OCI-LY7 (cell line): ENCODE data around the gene RPS8. TPM values are rescaled to one million over a fixed set of nuclear protein-coding genes. Genes with fewer than 3 reads are reported as not detected.

Source experiments
- BruUV-seq: library from RNA; stranded (reverse); fragments of 400-500 nt; replicated peaks from 2 replicates; lab custom pipeline; 2021; lab: Mats Ljungman, UMichigan
- CTCF ChIA-PET: fragments of 300-600 bp; sonication (Branson Sonifier 250); formaldehyde crosslinking; loops from one replicate; lab custom pipeline; 2022; ENCODE audit warnings: antibody characterized with exemption; ENCODE audit not compliant: unreplicated experiment; lab: Charles Lee
- POLR2A ChIA-PET: fragments of 300-600 bp; sonication (Branson Sonifier 250); formaldehyde crosslinking; loops from one replicate; lab custom pipeline; 2022; ENCODE audit warnings: antibody characterized with exemption; lab: Charles Lee
- DNase-seq: peaks from one replicate; pipeline ENCODE4 v3.0.0-alpha.2; 2015; ENCODE audit warnings: low spot score
- H2AFZ ChIP-seq: fragments of 200-600 bp; sonication (generic), shearing (Covaris generic); 2 replicates; pipeline ENCODE4 v1.6.1; 2014; ENCODE audit warnings: mild to moderate bottlenecking, antibody characterized with exemption, low read length, moderate library complexity
- H3K27ac ChIP-seq: fragments of 200-600 bp; sonication (generic); 2 replicates; pipeline ENCODE4 v1.5.1; 2014; ENCODE audit warnings: mixed run types, low read depth, mild to moderate bottlenecking, moderate library complexity, low read length, inconsistent platforms; ENCODE audit not compliant: poor library complexity, severe bottlenecking
- H3K36me3 ChIP-seq: fragments of 200-600 bp; sonication (generic); 2 replicates; pipeline ENCODE4 v1.6.1; 2014; ENCODE audit warnings: mild to moderate bottlenecking, antibody characterized with exemption, low read length, moderate library complexity, mixed read lengths; ENCODE audit not compliant: insufficient read depth
- H3K4me1 ChIP-seq: fragments of 200-600 bp; sonication (generic); 2 replicates; pipeline ENCODE4 v1.5.1; 2014; ENCODE audit warnings: mild to moderate bottlenecking, low read length; ENCODE audit not compliant: insufficient read depth, poor library complexity, severe bottlenecking
- H3K4me2 ChIP-seq: fragments of 200-600 bp; sonication (generic); 2 replicates; pipeline ENCODE4 v1.6.1; 2014; ENCODE audit warnings: mild to moderate bottlenecking, low read length
- H3K4me3 ChIP-seq: fragments of 200-600 bp; sonication (generic); 2 replicates; pipeline ENCODE4 v1.5.1; 2014; ENCODE audit warnings: mild to moderate bottlenecking, low read depth, low read length; ENCODE audit not compliant: poor library complexity, severe bottlenecking
- H3K79me2 ChIP-seq: fragments of 200-600 bp; sonication (generic); 2 replicates; pipeline ENCODE4 v1.6.1; 2016; ENCODE audit warnings: low read depth, mild to moderate bottlenecking, low read length, moderate library complexity, mixed read lengths; ENCODE audit not compliant: insufficient read depth
- H3K9me2 ChIP-seq: fragments of 200-600 bp; sonication (generic); 2 replicates; pipeline ENCODE4 v1.6.1; 2016; ENCODE audit warnings: mild to moderate bottlenecking, low read length, mixed read lengths; ENCODE audit not compliant: insufficient read depth
- H3K9me3 ChIP-seq: fragments of 200-600 bp; sonication (generic); 2 replicates; pipeline ENCODE4 v1.6.1; 2014; ENCODE audit warnings: mild to moderate bottlenecking, mixed run types, low read length, mixed read lengths
- H4K20me1 ChIP-seq: fragments of 200-600 bp; sonication (generic); 2 replicates; pipeline ENCODE4 v1.6.1; 2014; ENCODE audit warnings: mild to moderate bottlenecking, antibody characterized with exemption, low read length, moderate library complexity, mixed read lengths; ENCODE audit not compliant: insufficient read depth
- EZH2phosphoT487 ChIP-seq: fragments of 200-600 bp; sonication (generic); IDR thresholded peaks from 2 replicates; pipeline ENCODE4 v1.6.1; 2018; ENCODE audit warnings: low read depth, borderline replicate concordance, mild to moderate bottlenecking, mixed run types, antibody characterized with exemption, low read length, moderate library complexity, mixed read lengths
- intact Hi-C: fragments of 100-400 bp; cut with micrococcal nuclease; formaldehyde crosslinking; loops from one replicate; pipeline ENCODE4 v1.10.0; 2022; ENCODE audit not compliant: unreplicated experiment
- total RNA-seq, 2 experiments: library from RNA; depleted of rRNA in 1 of 2; stranded (reverse); fragments of >200 nt in 1 of 2; shearing (Covaris generic) in 1 of 2; gene quantifications; 2 replicates each; pipeline ENCODE4 v1.2.3, GENCODE V29; 2014 to 2022
- TF ChIP-seq, protein P1 (sequence below): fragments of 200-600 bp; sonication (generic); conservative IDR thresholded peaks from 2 replicates; pipeline ENCODE4 v1.5.1; 2014; ENCODE audit warnings: mild to moderate bottlenecking, antibody characterized with exemption, low read length, moderate library complexity, mixed read lengths

The RPS8 gene
- total RNA-seq, 2 experiments from 2014 or later: 2,707 to 4,355 TPM

DNA sequence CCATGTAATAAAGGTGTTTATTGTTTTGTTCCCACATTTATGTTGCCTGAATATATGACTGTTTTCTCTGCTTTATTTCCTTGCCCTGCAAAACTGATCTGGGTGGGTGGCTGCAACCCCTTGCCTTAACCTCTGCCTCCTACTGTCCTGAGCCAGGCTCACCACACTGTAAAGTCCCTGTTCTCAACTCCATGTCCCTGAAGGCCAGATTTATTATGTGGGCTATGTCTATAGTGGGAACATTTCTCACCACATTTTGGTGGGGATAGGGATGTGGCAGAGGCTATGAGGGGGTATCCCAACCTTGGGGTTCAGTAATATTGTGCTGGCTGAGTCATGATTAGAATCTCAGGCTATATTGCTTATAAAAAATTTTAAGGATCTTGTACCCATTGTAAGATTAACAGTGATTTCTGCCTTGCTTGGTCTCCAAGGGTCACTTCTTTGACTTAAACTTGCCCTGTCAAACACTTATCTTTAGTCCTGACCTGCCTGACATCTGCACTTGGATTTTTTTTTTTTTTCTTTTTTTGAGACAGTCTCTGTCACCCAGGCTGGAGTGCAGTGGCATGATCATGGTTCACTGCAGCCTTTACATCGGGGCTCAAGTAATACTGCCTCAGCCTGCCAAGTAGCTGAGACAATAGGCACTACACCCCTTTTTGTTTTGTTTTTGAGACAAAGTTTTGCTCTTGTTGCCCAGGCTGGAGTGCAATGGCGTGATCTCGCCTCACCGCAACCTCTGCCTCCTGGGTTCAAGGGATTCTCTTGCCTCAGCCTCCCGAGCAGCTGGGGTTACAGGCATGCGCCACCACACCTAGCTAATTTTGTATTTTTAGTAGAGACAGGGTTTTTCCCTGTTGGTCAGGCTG, 3.6 kb downstream of the RPS8 start:
- intact Hi-C loops: no loop called here
- no peak overlapping the region for H2AFZ ChIP-seq
- peaks cover 71% of the 10 kb centered on the region for H3K36me3 ChIP-seq
- ChIA-PET CTCF (no interaction called here), POLR2A (interaction anchor here (4.4 kb wide), 2 partner anchors 57 to 67 kb away, joined by 18 to 22 read pairs; no protein-coding TSS in a partner anchor)
- TF ChIP-seq, protein P1, sequence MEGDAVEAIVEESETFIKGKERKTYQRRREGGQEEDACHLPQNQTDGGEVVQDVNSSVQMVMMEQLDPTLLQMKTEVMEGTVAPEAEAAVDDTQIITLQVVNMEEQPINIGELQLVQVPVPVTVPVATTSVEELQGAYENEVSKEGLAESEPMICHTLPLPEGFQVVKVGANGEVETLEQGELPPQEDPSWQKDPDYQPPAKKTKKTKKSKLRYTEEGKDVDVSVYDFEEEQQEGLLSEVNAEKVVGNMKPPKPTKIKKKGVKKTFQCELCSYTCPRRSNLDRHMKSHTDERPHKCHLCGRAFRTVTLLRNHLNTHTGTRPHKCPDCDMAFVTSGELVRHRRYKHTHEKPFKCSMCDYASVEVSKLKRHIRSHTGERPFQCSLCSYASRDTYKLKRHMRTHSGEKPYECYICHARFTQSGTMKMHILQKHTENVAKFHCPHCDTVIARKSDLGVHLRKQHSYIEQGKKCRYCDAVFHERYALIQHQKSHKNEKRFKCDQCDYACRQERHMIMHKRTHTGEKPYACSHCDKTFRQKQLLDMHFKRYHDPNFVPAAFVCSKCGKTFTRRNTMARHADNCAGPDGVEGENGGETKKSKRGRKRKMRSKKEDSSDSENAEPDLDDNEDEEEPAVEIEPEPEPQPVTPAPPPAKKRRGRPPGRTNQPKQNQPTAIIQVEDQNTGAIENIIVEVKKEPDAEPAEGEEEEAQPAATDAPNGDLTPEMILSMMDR: no peak
- no peak for TF ChIP-seq EZH2phosphoT487
- no peak for DNase-seq
- peak overlapping the region; percentile 93 for H3K4me2 ChIP-seq
- no peaks in the 10 kb centered on the region for H3K9me2 ChIP-seq
- peaks cover 53% of the 10 kb centered on the region for H3K79me2 ChIP-seq
- H3K27ac ChIP-seq: no peak overlapping the region
- no peaks in the 10 kb centered on the region for H3K9me3 ChIP-seq
- H4K20me1 ChIP-seq: peaks cover 10% of the 10 kb centered on the region
- no TSS peak for BruUV-seq
- H3K4me3 ChIP-seq: peak overlapping the region; percentile 99
- peaks cover 41% of the 10 kb centered on the region for H3K4me1 ChIP-seq

GRCh38 chr1:44780583-44781121, 5.3 kb downstream of the RPS8 start:
- intact Hi-C loops: no loop called here
- H2AFZ ChIP-seq: no peak overlapping the region
- no peak overlapping the region for H3K27ac ChIP-seq
- DNase-seq: no peak
- peaks cover 10% of the 10 kb centered on the region for H4K20me1 ChIP-seq
- no peaks in the 10 kb centered on the region for H3K9me2 ChIP-seq
- peaks cover 46% of the 10 kb centered on the region for H3K4me1 ChIP-seq
- H3K4me3 ChIP-seq: no peak overlapping the region
- ChIA-PET CTCF (no interaction called here), POLR2A (interaction anchor here (0.9 to 1.0 kb wide), 2 partner anchors 11 to 29 kb away, joined by 3 to 4 read pairs; no protein-coding TSS in a partner anchor)
- no peak overlapping the region for H3K4me2 ChIP-seq
- TF ChIP-seq EZH2phosphoT487: no peak
- TF ChIP-seq, protein P1: no peak
- no TSS peak for BruUV-seq
- peaks cover 70% of the 10 kb centered on the region for H3K36me3 ChIP-seq
- peaks cover 36% of the 10 kb centered on the region for H3K79me2 ChIP-seq
- H3K9me3 ChIP-seq: no peaks in the 10 kb centered on the region
